Erythroblast (primary cell): ENCODE measurements around the gene WFDC1.

Experiments
- GATA1 ChIP-seq: IDR thresholded peaks from 2 replicates; pipeline ENCODE4 v1.6.1; 2011; ENCODE audit warnings: low read depth, mild to moderate bottlenecking, control low read depth, low read length, moderate library complexity
- POLR2A ChIP-seq: IDR thresholded peaks from 2 replicates; pipeline ENCODE4 v1.6.1; 2011; ENCODE audit warnings: mild to moderate bottlenecking, low read length

DNA sequence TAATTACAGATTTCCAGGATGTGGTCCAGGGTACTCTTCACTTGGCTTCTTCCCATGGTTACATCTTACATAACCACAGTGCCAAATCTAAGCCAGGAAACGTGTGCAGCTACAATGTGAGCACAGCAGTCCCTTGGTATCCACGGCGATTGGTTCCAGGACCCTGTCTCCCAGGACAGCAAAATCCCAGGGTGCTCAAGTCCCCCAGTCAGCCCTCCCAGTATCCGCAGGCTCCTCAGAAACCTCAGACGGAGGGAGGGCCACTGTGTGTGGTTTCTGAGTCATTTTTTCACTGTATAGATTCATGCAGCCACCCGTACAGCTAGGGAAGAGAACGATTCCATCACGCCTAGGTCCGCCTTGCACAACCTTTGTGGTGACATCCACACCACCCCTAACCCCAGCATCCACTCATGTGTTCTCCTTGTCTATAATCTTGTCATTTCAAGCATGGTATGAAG, 62.5 kb downstream of the WFDC1 start:
- TF ChIP-seq POLR2A (no peak), GATA1 (no peak)
